Stimulated activated CD8-positive, alpha-beta memory T cell treated with anti-CD3 and anti-CD28 coated beads, Interleukin-7, amount 100 ng/mL, for 4 hours (primary cell): ENCODE data around the gene SYS1.
A peak's percentile ranks its signal among the peaks of the same experiment; 100 is the strongest.

ENCODE experiments used
- DNase-seq, 2 donors: peaks; one replicate each; pipeline ENCODE4 v3.0.0-alpha.2; 2020; ENCODE audit warnings: low read depth in 2 of 2

SYS1 gene

GRCh38 chr20:45415822-45416637, 53.1 kb downstream of the SYS1 start, which contains the start of gene PIGT:
TSS of gene PIGT (plus strand) at chr20:45416141. CDS start at chr20:45416157, 16 bp downstream.
- DNase-seq, result peak; percentile 87 to 91

GRCh38 chr20:45416917-45417316, 54.0 kb downstream of the SYS1 start:
- DNase-seq, result no peak
